GM10248 (cell line): Measurements from ENCODE around the gene CTSW.
"Not testable (repeated sequence)": the region's sequence is repeated elsewhere in the genome, so short reads cannot be mapped to it uniquely, and the experiment has no call there.

Experiments
- CTCF ChIA-PET: fragments of 300-600 bp; sonication (Branson Sonifier 250); formaldehyde crosslinking; extraction: SDS; loops from one replicate; lab custom pipeline; 2021; ENCODE audit warnings: antibody characterized with exemption; lab: Yijun Ruan, JAX
- POLR2A ChIA-PET: fragments of 350-650 bp; sonication (Branson Sonifier 250); formaldehyde crosslinking; extraction: SDS; loops from one replicate; lab custom pipeline; 2020; ENCODE audit warnings: antibody characterized with exemption; lab: Yijun Ruan, JAX
- DNase-seq: peaks from one replicate; pipeline ENCODE4 v3.0.0; 2012; ENCODE audit errors: extremely low spot score
- TF ChIP-seq, protein P1 (sequence below): IDR thresholded peaks from 2 replicates; pipeline ENCODE4 v1.5.1; 2012; ENCODE audit warnings: mild to moderate bottlenecking, low read depth; ENCODE audit errors: extremely low read depth, missing control alignments, control extremely low read depth

The CTSW gene

DNA sequence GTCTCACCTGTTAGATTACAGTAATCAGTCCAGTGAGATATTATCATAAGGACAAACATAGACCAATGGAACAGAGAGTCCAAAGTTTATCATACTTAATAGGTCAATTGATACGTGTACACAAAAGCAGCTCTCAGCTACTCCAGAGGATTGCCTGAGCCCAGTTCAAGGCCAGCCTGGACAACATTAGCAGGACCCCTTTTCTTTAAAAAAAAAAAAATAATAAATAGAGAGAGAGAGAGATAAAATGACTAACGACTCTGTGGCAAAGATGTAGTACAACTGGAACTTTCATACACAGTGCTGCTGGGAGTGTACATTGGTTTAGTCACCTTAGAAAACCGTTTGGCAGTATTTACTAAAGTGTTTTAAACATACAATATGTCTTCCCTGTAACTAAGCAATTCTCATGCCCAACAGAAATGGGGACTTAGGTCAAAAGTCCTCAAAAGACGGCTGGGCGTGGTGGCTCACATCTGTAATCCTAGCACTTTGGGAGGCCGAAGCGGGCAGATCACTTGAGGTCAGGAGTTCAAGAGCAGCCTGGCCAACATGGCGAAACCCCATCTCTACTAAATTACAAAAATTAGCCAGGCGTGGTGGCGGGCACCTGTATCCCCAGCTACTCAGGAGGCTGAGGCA is 35.3 kb upstream of the CTSW start:
- ChIA-PET POLR2A (interaction anchor here (0.7 kb wide), 2 partner anchors 10 to 40 kb away, joined by 6 to 10 read pairs; no protein-coding TSS in a partner anchor), CTCF (interaction anchor here (1.2 to 3.3 kb wide), 4 partner anchors 8 to 65 kb away, joined by 4 to 16 read pairs (median 4); no protein-coding TSS in a partner anchor)
- no peak for DNase-seq

DNA sequence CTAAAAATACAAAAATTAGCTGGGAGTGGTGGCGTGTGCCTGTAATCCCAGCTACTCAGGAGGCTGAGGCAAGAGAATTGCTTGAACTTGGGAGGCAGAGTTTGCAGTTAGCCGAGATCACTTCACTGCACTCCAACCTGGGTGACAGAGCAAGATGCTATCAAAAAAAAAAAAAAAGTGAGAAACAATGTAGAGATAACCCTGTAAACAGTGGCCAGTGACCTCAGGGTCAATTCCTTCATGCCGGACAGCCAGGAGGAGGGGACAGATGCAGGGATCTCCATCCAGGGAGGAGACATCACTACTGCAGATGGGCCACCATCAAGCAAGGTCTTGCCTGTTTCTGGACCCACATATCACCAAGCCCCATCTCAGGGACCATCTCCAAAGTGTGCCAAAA is 31.9 kb upstream of the CTSW start:
- POLR2A ChIA-PET: interaction anchor here (0.6 to 1.7 kb wide), 6 partner anchors 9 to 121 kb away, joined by 3 to 7 read pairs (median 4); no protein-coding TSS in a partner anchor
- DNase-seq: no peak
- TF ChIP-seq, protein P1, sequence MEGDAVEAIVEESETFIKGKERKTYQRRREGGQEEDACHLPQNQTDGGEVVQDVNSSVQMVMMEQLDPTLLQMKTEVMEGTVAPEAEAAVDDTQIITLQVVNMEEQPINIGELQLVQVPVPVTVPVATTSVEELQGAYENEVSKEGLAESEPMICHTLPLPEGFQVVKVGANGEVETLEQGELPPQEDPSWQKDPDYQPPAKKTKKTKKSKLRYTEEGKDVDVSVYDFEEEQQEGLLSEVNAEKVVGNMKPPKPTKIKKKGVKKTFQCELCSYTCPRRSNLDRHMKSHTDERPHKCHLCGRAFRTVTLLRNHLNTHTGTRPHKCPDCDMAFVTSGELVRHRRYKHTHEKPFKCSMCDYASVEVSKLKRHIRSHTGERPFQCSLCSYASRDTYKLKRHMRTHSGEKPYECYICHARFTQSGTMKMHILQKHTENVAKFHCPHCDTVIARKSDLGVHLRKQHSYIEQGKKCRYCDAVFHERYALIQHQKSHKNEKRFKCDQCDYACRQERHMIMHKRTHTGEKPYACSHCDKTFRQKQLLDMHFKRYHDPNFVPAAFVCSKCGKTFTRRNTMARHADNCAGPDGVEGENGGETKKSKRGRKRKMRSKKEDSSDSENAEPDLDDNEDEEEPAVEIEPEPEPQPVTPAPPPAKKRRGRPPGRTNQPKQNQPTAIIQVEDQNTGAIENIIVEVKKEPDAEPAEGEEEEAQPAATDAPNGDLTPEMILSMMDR: no peak
- CTCF ChIA-PET: interaction anchor here (1.2 to 3.8 kb wide), 5 partner anchors 16 to 137 kb away, joined by 4 to 20 read pairs (median 7); partner anchors contain the start of gene FIBP

More for the DNA sequence above, 35.3 kb upstream of the CTSW start:
- TF ChIP-seq, protein P1: no peak

DNA sequence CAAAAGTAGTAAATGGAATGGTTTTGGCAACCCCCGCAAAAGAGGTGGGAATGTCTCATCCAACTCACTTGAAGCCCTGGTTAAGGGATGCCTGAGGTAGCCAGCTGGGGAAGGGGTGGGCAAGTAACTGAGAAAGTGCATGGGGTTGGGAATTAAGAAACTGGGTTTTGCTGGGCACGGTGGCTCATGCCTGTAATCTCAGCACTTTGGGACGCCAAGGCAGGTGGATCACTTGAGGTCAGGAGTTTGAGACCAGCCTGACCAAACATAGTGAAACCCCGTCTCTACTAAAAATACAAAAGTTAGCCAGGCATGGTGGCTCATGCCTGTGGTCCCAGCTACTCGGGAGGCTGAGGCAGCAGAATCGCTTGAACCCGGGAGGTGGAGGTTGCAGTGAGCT is 30.9 kb upstream of the CTSW start:
- ChIA-PET POLR2A (interaction anchor here (0.7 to 1.7 kb wide), 5 partner anchors 10 to 265 kb away, joined by 3 to 7 read pairs (median 4); no protein-coding TSS in a partner anchor), CTCF (interaction anchor here (1.9 to 3.8 kb wide), 3 partner anchors 11 to 40 kb away, joined by 7 to 20 read pairs (median 9); partner anchors contain the start of genes FIBP and MUS81)
- DNase-seq: not testable (repeated sequence)

DNA sequence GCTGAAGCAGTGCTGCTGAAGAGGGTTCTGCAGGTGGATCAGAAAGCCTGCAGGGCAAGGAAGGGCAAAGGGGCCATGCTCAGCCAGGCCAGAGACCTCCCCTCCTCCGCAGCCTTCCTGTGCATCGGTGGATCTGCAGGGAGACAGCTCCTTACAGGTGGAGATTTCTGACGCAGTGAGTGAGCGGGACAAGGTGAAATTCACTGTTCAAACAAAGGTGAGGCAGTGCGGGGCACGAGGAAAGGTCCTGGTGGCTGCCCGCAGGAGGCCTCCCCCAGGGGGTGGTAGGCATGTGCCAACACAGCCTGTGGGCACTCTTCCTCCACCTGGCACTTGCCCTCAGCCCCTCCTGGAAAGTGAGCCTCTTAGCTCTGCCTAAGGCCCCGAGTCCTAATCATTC is 30.3 kb upstream of the CTSW start:
- POLR2A ChIA-PET: interaction anchor here (0.6 to 1.7 kb wide), 3 partner anchors 9 to 20 kb away, joined by 3 to 5 read pairs (median 3); no protein-coding TSS in a partner anchor

DNA sequence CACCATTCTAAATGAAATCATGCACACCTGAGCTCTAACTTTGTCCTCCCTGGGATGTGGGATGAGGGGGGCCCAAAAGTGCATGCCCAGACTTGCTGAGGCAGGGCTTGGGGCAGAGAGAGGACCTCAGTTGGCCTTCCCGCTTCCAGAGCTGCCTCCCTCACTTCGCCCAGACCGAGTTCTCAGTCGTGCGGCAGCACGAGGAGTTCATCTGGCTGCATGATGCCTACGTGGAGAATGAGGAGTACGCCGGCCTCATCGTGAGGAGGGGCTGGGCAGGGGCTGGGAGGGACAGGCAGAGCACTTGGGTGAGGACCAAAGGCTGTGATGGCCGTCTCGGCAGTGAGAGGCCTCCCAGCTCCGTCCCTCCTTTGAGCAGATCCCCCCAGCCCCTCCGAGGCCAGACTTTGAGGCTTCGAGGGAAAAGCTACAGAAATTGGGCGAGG is 29.8 kb upstream of the CTSW start:
- CTCF ChIA-PET: interaction anchor here (1.2 to 5.1 kb wide), 6 partner anchors 10 to 224 kb away, joined by 5 to 29 read pairs (median 8); partner anchors contain the start of genes FIBP and MUS81
- DNase-seq: no peak
- POLR2A ChIA-PET: interaction anchor here (0.6 to 1.7 kb wide), 4 partner anchors 9 to 47 kb away, joined by 3 to 5 read pairs (median 3); no protein-coding TSS in a partner anchor
- TF ChIP-seq, protein P1: no peak

More for the DNA sequence above, 30.3 kb upstream of the CTSW start:
- DNase-seq: no peak
- CTCF ChIA-PET: interaction anchor here (1.2 to 5.1 kb wide), 6 partner anchors 10 to 224 kb away, joined by 5 to 29 read pairs (median 8); partner anchors contain the start of genes FIBP and MUS81
- TF ChIP-seq, protein P1: no peak

DNA sequence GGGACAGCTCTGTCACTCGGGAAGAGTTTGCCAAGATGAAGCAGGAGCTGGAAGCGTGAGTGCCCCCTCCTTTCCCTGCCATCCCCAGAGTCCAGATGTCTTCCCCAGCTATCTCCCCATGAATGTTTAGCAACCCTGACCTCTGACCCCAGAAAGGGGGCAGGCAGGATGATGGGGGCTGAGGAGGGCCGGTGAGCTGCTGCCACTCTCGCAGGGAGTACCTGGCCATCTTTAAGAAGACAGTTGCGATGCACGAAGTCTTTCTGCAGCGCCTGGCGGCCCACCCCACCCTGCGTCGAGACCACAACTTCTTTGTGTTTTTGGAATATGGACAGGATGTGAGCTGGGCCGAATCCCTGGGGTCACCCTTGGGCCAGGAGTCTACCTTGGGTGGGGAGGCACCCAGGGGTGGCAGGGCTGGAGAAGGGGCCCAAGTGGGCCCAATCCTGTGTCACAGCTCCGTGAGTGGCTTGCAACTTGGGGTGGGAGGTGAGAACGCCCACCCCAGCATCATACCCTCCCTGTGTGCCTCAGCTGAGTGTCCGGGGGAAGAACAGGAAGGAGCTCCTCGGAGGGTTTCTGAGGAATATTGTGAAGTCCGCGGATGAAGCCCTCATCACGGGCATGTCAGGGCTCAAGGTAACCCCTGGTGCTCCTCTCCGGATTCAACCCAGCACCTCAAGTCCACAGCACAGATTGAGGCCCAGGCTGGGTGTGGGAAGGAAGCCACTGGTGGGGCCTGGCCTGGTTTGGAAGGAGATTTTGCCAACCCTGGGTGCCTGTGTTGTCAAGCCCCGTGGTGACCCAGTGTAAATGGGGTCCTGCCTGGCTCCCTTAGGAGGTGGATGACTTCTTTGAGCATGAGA is 29.2 kb upstream of the CTSW start:
- POLR2A ChIA-PET: interaction anchor here (0.6 to 1.6 kb wide), 3 partner anchors 9 to 48 kb away, joined by 3 to 6 read pairs (median 5); partner anchors contain the start of gene MUS81
- no peak for DNase-seq
- CTCF ChIA-PET: interaction anchor here (1.2 to 5.1 kb wide), 13 partner anchors 9 to 225 kb away, joined by 3 to 29 read pairs (median 6); partner anchors contain the start of genes CCDC85B, FIBP, KAT5 and MUS81
- TF ChIP-seq, protein P1: no peak
